Measurements from ENCODE around the gene TMEM87A.
"Not testable (repeated sequence)": the region's sequence is repeated elsewhere in the genome, so short reads cannot be mapped to it uniquely, and the experiment has no call there.

TMEM87A gene

GRCh38 chr15:42270996-42271395 is 2.2 kb downstream of the TMEM87A start:
- DNase-seq (ENCODE audit: low spot score): no peak

- no peak for DNase-seq (ENCODE audit: low spot score)
Observed at GRCh38 chr15:42270551-42270950, 2.7 kb downstream of the TMEM87A start.

- DNase-seq (ENCODE audit: low spot score): no peak
Observed at GRCh38 chr15:42267286-42267685, 5.9 kb downstream of the TMEM87A start.

- DNase-seq (ENCODE audit: low spot score): no peak
Observed at GRCh38 chr15:42264795-42265194, 8.4 kb downstream of the TMEM87A start.

GRCh38 chr15:42253300-42253699 is 19.9 kb downstream of the TMEM87A start:
- no peak for DNase-seq (ENCODE audit: low spot score)

GRCh38 chr15:42240823-42241222 is 32.4 kb downstream of the TMEM87A start:
- DNase-seq (ENCODE audit: low spot score): no peak

GRCh38 chr15:42239528-42240182 is 33.6 kb downstream of the TMEM87A start:
- no peak for DNase-seq (ENCODE audit: low spot score)

GRCh38 chr15:42233107-42233506 is 40.1 kb downstream of the TMEM87A start:
- no peak for DNase-seq (ENCODE audit: low spot score)

GRCh38 chr15:42232606-42233005 is 40.6 kb downstream of the TMEM87A start:
- DNase-seq (ENCODE audit: low spot score): no peak

- no peak for DNase-seq (ENCODE audit: low spot score)
Observed at GRCh38 chr15:42231088-42231487, 42.1 kb downstream of the TMEM87A start.

- DNase-seq (ENCODE audit: low spot score): not testable (repeated sequence)
Observed at GRCh38 chr15:42228981-42229380, 44.3 kb downstream of the TMEM87A start.

GRCh38 chr15:42228036-42228435 is 45.2 kb downstream of the TMEM87A start:
- no peak for DNase-seq (ENCODE audit: low spot score)

- DNase-seq (ENCODE audit: low spot score): no peak
Observed at GRCh38 chr15:42226648-42227047, 46.6 kb downstream of the TMEM87A start.

GRCh38 chr15:42220216-42220615 is 53.0 kb downstream of the TMEM87A start:
- no peak for DNase-seq (ENCODE audit: low spot score)

GRCh38 chr15:42218953-42219592 is 54.2 kb downstream of the TMEM87A start:
- DNase-seq (ENCODE audit: low spot score): peak; percentile 56

GRCh38 chr15:42217568-42217967 is 55.7 kb downstream of the TMEM87A start:
- DNase-seq (ENCODE audit: low spot score): no peak

GRCh38 chr15:42215913-42216829 is 57.1 kb downstream of the TMEM87A start:
- no peak for DNase-seq (ENCODE audit: low spot score)

- DNase-seq (ENCODE audit: low spot score): no peak
Observed at GRCh38 chr15:42214600-42214999, 58.6 kb downstream of the TMEM87A start.

GRCh38 chr15:42213511-42213910 is 59.7 kb downstream of the TMEM87A start:
- DNase-seq (ENCODE audit: low spot score): no peak

- DNase-seq (ENCODE audit: low spot score): no peak
Observed at GRCh38 chr15:42210696-42211095, 62.5 kb downstream of the TMEM87A start.

GRCh38 chr15:42207674-42208579 is 65.3 kb downstream of the TMEM87A start, which contains the start of gene VPS39:
VPS39 (minus strand) TSS chr15:42208304; CDS start chr15:42208153, 151 bp downstream.
- DNase-seq (ENCODE audit: low spot score): peak; percentile 92

- no peak for DNase-seq (ENCODE audit: low spot score)
Observed at GRCh38 chr15:42206406-42206805, 66.8 kb downstream of the TMEM87A start.

All from NAMALWA (cell line).